NCI-H446 treated with DMSO at 0.1 percent for 48 hours (cell line): ENCODE data around the gene VWA7.
"Not testable (repeated sequence)": the region's sequence is repeated elsewhere in the genome, so short reads cannot be mapped to it uniquely, and the experiment has no call there.

Experiments used
- DNase-seq: peaks from one replicate; lab custom pipeline; 2025; lab: John Stamatoyannopoulos, UW

The VWA7 gene

GRCh38 chr6:31776989-31777666 is at the start of gene VWA7:
Gene VWA7 (minus strand): TSS chr6:31777328. CDS start chr6:31776779, 549 bp downstream.
- no peak for DNase-seq

- DNase-seq, result peak; percentile 83
Observed at GRCh38 chr6:31826793-31827285, 49.7 kb upstream of the VWA7 start.

- no peak for DNase-seq
Observed at GRCh38 chr6:31825553-31825952, 48.4 kb upstream of the VWA7 start.

- DNase-seq, result not testable (repeated sequence)
Observed at GRCh38 chr6:31823592-31824196, 46.6 kb upstream of the VWA7 start.

- no peak for DNase-seq
Observed at GRCh38 chr6:31822036-31822821, 45.1 kb upstream of the VWA7 start.

- DNase-seq, result no peak
Observed at GRCh38 chr6:31821301-31822035, 44.3 kb upstream of the VWA7 start.

- not testable (repeated sequence) for DNase-seq
Observed at GRCh38 chr6:31820399-31820798, 43.3 kb upstream of the VWA7 start.

GRCh38 chr6:31819871-31820299 is 42.8 kb upstream of the VWA7 start:
- DNase-seq, result no peak

GRCh38 chr6:31817929-31818511 is 40.9 kb upstream of the VWA7 start:
- DNase-seq, result not testable (repeated sequence)

- not testable (repeated sequence) for DNase-seq
Observed at GRCh38 chr6:31817133-31817928, 40.2 kb upstream of the VWA7 start.

- DNase-seq, result peak; percentile 85
Observed at GRCh38 chr6:31815025-31815838, 38.1 kb upstream of the VWA7 start, which contains the start of the genes HSPA1A and HSPA1L. Gene HSPA1A (plus strand): TSS chr6:31815543. CDS start chr6:31815757, 214 bp downstream. Gene HSPA1L (minus strand): TSS chr6:31815283. CDS start chr6:31811972, 3,311 bp downstream.

GRCh38 chr6:31814677-31815024 is 37.5 kb upstream of the VWA7 start:
- peak; percentile 84 for DNase-seq

- no peak for DNase-seq
Observed at GRCh38 chr6:31813465-31813849, 36.3 kb upstream of the VWA7 start.

GRCh38 chr6:31811645-31812044 is 34.5 kb upstream of the VWA7 start:
- no peak for DNase-seq

GRCh38 chr6:31808599-31808998 is 31.5 kb upstream of the VWA7 start:
- DNase-seq, result not testable (repeated sequence)

GRCh38 chr6:31806470-31807272 is 29.5 kb upstream of the VWA7 start, which contains the start of gene LSM2:
Gene LSM2 (minus strand): TSS chr6:31806966. CDS start chr6:31806757, 209 bp downstream.
- peak; percentile 90 for DNase-seq

- no peak for DNase-seq
Observed at GRCh38 chr6:31805939-31806469, 28.9 kb upstream of the VWA7 start.
